Stimulated activated CD4-positive, alpha-beta T cell treated with anti-CD3 and anti-CD28 coated beads, Interleukin-2, amount 100 ng/mL, for 48 hours (primary cell): ENCODE data around the gene ME3.
"Not testable (repeated sequence)": the region's sequence is repeated elsewhere in the genome, so short reads cannot be mapped to it uniquely, and the experiment has no call there.

ENCODE experiments used
- DNase-seq, 2 donors: peaks; one replicate each; pipeline ENCODE4 v3.0.0-alpha.2; 2020

ME3 gene

DNA sequence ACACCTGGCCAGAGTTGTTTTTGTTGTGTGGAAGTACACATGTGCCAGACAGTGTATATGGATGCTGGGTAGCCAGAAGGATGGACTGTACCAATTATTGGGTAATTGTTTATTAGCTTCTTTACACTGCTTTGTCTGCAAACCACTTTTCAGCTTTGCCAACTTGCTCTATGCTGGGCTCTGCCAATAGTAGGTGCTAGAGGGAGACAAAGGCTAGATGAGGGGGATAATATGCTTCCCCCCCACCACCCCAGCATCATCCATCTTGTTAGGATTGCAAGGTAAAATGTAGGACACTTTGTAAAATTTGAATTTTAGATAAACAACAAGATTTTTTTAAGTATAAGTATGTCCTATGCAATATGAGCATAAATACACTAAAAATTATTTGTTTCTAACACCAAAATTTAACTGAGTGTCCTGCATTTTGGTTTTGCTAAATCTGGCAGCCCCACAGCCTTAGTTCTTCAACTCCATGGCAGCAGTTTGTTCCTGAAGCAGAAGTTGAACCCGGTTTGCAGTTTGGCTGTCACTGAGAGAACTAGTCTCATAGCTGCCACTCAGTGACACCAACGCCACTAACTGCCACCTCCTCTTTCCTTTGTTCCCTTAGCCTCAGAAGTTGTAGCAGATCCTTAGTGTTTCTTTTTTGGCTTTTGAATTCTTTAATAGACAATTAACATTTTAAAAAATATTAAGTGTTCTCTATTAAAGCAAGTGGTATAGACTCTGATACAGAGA is 219.0 kb downstream of the ME3 start:
- no peak for DNase-seq

DNA sequence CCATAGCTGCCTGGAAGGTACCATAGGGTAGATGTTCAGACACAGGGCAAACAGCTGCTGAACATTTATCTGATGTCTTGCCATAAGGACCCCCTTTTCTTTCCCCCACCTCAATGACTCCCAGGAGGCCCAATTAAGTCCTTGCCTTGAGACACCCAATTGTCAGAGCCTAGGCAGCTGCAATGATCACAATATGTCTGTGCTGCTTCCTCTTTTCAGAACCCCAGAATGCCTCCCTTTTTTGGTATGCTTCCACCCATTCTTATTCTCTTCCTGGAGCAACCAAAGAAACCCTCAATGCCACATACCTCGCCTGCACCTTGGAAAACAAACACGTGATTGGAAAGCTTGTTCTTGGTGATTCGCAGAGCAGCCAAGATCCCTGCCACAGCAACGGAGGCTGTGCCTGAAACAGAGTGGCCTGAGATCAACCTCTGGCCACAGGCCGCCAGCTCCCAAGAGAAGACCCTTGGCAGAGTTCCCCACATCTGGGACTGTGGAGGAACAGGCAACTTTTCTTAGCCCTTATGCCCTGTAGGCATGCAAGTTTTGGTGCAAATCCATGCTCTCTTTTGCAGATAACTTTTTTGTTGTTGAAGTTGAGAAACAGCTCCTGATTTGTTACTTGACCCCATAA is 222.3 kb downstream of the ME3 start:
- no peak for DNase-seq

- no peak for DNase-seq
These were observed 224.5 kb downstream of the ME3 start for GRCh38 chr11:86447763-86448480.

- no peak for DNase-seq
These were observed 225.5 kb downstream of the ME3 start for GRCh38 chr11:86446924-86447285.

DNA sequence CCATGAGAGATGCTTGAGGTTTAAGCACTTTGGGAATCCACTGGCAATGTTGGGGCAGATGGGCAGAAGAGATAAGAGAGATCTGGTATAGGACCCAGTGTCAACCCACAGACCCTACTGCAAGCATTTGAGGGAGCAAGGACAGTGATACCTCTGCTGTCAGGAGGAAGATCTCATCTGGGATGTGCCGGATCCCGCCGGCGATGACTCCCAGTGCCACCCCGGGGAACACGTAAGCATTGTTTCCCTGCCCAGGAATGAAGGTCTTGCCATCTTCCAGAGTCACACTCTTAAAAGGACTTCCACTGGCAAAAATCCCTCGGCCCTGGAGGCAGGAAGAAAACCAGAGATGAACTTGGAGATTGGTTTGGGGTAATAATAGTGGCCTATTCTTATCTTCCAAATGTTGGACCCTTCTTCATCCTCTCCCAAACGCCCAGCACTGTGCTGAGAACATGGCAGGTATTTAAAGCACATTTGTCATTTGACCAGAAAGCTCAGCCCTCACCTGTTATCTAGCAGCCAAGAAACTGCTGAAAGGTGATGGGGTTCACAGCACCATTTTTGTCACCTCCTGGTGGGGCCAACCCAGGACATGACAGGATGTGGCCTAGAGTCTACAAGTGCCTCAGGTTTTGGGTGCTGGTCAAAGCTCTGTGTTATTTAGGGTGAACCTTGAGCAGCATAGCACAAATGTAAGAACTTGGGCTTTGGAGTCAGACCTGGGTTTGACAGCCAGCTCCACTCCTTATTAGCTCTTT is 226.1 kb downstream of the ME3 start:
- DNase-seq = no peak

- no peak for DNase-seq
These were observed 227.4 kb downstream of the ME3 start for GRCh38 chr11:86444981-86445380.

- DNase-seq = no peak
These were observed 229.0 kb downstream of the ME3 start for GRCh38 chr11:86443415-86443814.

DNA sequence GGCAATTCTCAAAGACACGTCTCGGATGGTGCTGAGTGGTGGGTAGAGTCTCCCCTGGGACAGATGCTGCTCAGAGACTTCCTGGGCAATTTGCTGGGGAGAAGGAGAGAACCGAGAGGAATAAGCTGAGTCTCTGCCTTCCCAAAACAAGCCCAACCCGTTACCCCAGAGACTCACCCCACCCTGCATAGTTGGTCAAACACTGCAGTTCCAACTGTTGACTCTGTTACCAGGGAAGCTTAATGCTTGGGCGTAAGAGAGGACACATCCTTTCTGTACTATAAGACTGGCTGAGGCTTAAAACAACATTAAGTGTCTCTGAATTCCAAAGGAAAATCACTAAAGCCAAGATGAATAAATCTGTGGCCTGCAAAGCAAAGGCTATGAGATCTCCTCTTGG is 229.6 kb downstream of the ME3 start:
- no peak for DNase-seq

DNA sequence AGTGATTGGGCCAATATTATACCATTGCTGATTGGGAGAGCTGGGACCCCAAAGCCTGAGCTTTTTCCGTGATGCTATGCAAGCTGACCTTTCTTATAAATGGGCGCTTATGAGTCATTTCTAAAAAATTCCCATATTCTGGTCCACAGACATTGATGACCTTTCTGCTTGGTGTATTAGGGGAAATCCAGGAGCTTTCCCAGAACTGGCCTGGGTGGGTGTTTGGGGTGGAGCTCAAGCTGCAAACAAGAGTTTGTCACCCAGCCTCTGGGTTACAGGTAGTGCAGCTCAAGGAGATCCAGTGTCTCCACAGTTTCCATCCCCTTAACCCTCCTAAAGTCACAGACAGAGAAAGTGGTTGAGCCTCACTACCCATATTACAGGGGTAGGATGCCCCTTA is 230.0 kb downstream of the ME3 start:
- DNase-seq = no peak

GRCh38 chr11:86440843-86441242 is 231.6 kb downstream of the ME3 start:
- no peak for DNase-seq

DNA sequence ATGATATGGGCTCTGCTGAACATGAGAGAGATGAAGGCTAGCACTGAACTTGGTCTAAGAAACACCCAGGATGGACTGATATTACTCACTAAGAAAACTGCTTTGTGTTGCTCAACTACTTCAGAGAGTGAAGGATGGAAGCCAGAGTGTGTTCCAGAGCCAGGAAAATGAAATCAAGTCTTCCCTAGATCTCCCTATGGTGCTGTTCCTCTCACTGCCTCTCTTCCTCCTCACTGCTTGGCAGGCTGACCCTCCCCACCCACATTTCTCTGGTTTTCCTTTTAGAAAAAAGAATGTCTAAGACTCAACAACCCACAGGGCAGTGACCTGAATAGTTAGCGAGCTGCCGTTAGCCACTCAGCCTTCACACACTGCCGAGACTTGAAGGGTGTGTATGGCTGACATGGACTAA is 232.1 kb downstream of the ME3 start:
- DNase-seq = no peak

GRCh38 chr11:86438685-86439084 is 233.7 kb downstream of the ME3 start:
- no peak for DNase-seq

DNA sequence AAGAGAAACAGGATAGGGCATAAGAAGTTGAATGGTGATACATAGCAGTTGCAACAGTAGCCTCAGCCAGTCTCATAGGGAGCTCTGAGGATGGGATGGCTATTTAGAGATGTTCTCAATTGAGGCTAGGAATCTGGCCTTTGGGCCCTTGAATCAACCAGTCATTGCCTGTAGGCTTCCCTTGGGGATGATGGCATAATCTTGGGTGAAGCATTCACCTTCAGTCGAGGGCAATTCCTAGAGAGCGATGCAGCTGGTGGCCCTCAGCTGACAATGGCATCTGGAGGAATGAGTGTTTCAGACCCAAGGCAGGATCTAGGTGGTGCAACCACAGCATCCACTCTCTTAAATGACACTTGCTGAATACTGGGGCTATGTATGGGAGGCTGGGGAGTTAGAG is 236.7 kb downstream of the ME3 start:
- DNase-seq = no peak

- not testable (repeated sequence) for DNase-seq
These were observed 238.9 kb downstream of the ME3 start for GRCh38 chr11:86433361-86434095.

DNA sequence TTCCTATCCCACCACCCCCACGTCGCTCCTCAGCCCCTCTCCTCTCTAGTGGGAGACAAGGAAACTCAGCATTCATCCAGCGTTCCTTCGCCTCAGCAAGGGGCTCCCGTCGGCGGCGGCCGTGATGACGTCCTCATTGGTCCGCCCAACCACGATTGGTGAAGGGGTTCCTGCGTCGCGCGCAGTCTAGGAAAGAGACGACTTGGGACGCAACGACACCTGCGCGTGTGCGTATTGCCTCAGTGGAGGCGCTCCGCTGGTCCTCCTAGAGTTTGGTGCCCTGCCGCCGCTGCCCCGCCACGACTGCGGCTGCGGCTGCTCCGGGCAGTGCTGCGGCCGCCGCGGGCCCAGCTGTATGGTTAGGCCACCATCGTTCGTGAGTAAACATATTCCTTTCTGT is 241.2 kb downstream of the ME3 start:
- no peak for DNase-seq

DNA sequence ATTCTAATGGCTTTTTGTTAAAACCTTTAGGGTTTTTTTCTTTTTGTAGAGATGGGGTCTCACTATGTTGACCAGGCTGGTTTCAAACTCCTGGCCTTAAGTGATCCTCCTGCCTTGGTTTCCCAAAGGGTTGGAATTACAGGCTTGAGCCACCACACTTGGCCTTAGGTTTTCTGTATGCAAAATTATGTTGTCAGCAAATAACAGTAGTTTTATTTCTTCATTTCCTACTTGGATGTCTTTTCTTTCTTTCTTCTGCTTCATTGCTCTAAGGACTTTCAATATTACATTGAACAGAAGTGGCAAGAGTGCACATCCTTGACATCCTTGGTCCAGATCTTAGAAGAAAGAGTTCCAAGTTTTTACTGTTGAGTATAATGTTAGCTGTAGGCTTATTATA is 245.0 kb downstream of the ME3 start:
- DNase-seq = no peak

GRCh38 chr11:86423488-86423887 is 248.9 kb downstream of the ME3 start:
- not testable (repeated sequence) for DNase-seq

DNA sequence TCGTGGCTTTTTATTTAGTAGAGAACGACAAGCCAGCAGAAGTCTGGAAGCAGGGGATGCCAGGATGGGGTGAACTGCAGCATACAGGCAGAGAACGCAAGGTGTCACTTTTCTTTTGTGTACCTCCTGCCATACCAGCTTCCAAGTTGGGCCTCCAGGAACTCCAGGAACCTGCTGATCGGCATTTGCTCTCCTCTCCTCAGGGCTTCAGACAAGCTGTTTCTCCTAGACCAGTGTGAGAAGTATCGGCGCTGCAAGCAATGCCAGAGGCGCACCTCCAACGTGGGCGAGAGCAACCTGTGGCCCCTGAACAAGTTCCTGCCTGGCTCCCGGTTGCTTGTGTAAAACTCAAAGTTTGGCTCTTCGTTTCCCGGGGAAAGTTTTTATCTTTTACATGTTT is 250.0 kb downstream of the ME3 start:
- no peak for DNase-seq

DNA sequence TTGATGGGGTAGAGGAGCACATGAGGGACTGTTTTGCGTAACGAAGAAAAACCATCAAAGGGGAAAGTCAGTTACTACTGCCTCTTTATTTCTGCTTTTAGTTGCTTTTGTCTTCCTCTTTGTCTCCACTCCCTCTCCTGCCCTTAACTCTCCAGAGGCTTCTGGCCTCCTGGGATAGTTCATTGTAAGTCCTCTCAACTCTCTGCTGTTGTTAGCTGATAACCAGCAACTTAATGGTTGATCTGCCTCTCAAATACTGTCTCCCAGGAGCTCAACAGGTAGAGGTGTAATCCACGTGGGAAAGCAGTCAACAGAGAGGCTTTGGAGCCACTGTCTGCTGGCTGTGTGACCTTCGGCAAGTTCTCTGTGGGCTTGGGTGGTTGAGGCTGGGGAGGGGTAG is 250.5 kb downstream of the ME3 start:
- no peak for DNase-seq

GRCh38 chr11:86418917-86419316 is 253.5 kb downstream of the ME3 start:
- DNase-seq = no peak

DNA sequence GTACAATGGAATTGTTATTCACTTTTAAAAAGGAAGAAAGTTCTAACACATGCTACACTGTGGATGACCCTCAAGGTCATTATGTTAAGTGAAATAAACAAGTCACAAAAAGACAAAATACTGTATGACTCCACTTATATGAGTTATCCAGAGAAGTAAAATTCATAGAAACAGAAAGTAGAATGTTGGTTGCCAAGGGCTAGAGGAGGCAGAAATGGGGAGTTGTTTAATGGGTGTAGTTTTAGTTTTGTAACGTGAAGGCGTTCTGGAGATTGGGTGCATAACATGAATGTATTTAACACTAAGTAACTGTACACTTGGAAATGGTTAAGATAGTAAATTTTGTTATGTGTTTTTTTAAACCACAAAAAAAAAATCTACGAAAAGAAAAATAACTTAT is 253.9 kb downstream of the ME3 start:
- no peak for DNase-seq

DNA sequence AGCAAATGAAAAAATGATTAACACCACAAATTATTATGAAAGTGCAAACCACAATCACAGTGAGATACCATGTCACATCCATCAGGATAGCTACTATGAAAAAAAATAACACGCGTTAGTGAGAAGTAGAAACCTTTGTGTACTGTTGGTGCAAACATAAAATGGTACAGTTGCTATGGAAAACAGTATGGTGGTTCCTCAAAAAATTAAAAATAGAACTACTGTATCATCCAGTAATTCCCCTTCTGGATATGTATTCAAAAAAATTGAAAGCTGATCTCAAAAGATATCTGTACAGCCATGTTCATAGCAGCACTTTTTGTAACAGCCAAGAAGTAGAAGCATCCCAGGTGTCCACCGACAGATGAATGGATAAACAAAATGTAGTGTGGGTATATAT is 254.3 kb downstream of the ME3 start:
- no peak for DNase-seq

GRCh38 chr11:86416951-86417350 is 255.5 kb downstream of the ME3 start:
- DNase-seq = not testable (repeated sequence)
